ENCODE results near the gene SOX18. TPM values are rescaled to one million over a fixed set of nuclear protein-coding genes. Genes with fewer than 3 reads are reported as not detected.

Gene SOX18
- total and polyA plus RNA-seq, 7 experiments from 2014 or later, result 0.20 to 1.7 TPM; not detected in 5

DNA sequence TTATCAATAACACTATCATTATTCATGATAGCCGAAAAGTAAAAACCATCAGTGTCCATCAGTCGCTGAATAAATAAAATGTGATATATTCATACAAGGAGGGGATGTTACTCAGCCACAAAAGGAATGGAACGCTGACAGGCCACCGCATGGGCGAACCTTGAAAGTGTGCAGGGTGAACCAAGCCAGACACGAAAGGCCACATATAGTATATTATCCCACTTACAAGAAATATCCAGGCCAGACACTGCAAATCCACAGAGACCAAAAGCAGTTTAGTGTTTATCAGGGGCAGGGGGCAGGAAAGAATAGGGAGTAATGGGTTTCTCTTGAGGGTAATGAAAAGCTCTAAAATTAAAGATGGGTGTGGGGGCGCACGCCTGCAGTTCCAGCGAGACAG lies 5.7 kb downstream of the SOX18 start:
- ATAC-seq (no peak), DNase-seq (no peak)
- peaks cover 30 to 49% (median 35%) of the 10 kb centered on the region in 7 donors for H3K4me1 Mint-ChIP-seq
- H3K4me1 ChIP-seq (ENCODE audit: control insufficient read depth in 2 of 2, insufficient read depth in 2 of 2, low read length in 2 of 2), result peaks cover 11 to 26% of the 10 kb centered on the region in 2 donors
- no peak overlapping the region for H3K4me3 ChIP-seq (ENCODE audit: low read length)
- H3K9me3 Mint-ChIP-seq, result no peaks in the 10 kb centered on the region
- no peaks in the 10 kb centered on the region for H3K27me3 ChIP-seq (ENCODE audit: control insufficient read depth in 2 of 2, insufficient read depth in 2 of 2, low read length in 2 of 2)
- H3K4me3 Mint-ChIP-seq, result peak overlapping the region in 7 of 10 donors; percentile 18 to 89 (median 79)
- CTCF ChIA-PET, result interaction anchor here (0.6 to 1.1 kb wide), 3 partner anchors 58 to 86 kb away, joined by 3 read pairs; partner anchors contain the start of gene PRPF6
- H3K36me3 ChIP-seq (ENCODE audit: control insufficient read depth in 2 of 3, insufficient read depth in 3 of 3, low read length in 3 of 3), result peaks cover 0 to 3% (median 0%) of the 10 kb centered on the region in 3 experiments
- POLR2A ChIA-PET, result interaction anchor here (0.8 to 1.7 kb wide), 5 partner anchors 8 to 64 kb away, joined by 3 to 5 read pairs (median 3); partner anchors contain the start of genes SAMD10 and TCEA2
- H3K27ac ChIP-seq (ENCODE audit: low read depth, low read length), result no peak overlapping the region
- H3K9me3 ChIP-seq (ENCODE audit: control insufficient read depth in 2 of 3, low read length in 3 of 3), result no peaks in the 10 kb centered on the region
- peak overlapping the region in 8 of 9 donors; percentile 2 to 93 (median 84) for H3K27ac Mint-ChIP-seq
- intact Hi-C loops (cut with micrococcal nuclease), result no loop called here
- H3K27me3 Mint-ChIP-seq, result peaks cover 0 to 25% (median 9%) of the 10 kb centered on the region in 5 donors
- H3K36me3 Mint-ChIP-seq, result no peaks in the 10 kb centered on the region

DNA sequence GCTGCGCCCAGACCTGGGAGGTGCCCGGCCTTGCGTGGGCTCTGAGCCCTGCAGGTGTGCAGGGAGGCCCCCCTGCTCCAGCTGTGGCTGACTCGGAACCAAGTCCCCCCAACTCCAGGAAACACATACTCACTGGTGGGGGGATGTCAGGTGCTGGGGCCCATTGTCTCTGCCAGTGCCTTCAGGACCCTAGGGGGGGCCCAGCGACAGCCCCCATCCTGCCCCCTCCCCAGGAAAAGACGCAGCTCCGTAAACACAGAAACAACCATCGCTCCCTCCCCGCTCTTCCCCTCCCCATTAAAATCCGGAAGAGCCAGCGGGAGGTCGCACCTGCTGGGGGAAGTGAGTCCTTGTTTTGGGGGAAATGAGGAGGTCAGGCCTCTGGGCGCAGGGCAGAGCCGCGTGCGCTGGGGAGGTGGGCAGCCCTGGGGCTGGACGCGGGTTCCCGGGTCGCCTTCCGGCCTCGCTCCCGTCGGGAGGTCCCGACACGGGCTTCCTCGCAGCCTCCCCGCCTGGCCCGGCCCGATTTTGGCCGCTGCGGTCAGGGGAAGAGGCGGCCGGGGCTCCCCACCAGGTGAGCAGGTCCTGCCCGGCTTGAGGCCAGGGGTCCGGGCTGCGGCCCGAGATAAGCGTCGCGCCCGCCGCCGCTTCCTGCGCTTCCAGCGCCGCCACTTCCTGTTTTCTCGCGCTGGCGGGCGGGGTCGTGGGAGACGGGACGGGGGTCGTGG lies 7.2 kb downstream of the SOX18 start:
- peak overlapping the region; percentile 74 for H3K4me3 ChIP-seq (ENCODE audit: low read length)
- POLR2A ChIA-PET, result interaction anchor here (0.7 to 4.8 kb wide), 9 partner anchors 15 to 521 kb away, joined by 3 to 37 read pairs (median 4); partner anchors contain the start of genes OPRL1, PPDPF, PRPF6 and RGS19
- peaks cover 0 to 18% (median 9%) of the 10 kb centered on the region in 5 donors for H3K27me3 Mint-ChIP-seq
- H3K4me1 ChIP-seq (ENCODE audit: control insufficient read depth in 2 of 2, insufficient read depth in 2 of 2, low read length in 2 of 2), result peaks cover 17 to 32% of the 10 kb centered on the region in 2 donors
- intact Hi-C loops (cut with micrococcal nuclease), result no loop called here
- DNase-seq (no peak), ATAC-seq (no peak)
- CTCF ChIA-PET, result interaction anchor here (5.2 kb wide), 1 partner anchor 17 kb away, joined by 54 read pairs; no protein-coding TSS in a partner anchor
- H3K9me3 ChIP-seq (ENCODE audit: control insufficient read depth in 2 of 3, low read length in 3 of 3), result no peaks in the 10 kb centered on the region
- peaks cover 34 to 55% (median 40%) of the 10 kb centered on the region in 7 donors for H3K4me1 Mint-ChIP-seq
- no peaks in the 10 kb centered on the region for H3K27me3 ChIP-seq (ENCODE audit: control insufficient read depth in 2 of 2, insufficient read depth in 2 of 2, low read length in 2 of 2)
- H3K27ac ChIP-seq (ENCODE audit: low read depth, low read length), result peak overlapping the region; percentile 82
- H3K36me3 ChIP-seq (ENCODE audit: control insufficient read depth in 2 of 3, insufficient read depth in 3 of 3, low read length in 3 of 3), result peaks cover 0 to 3% (median 0%) of the 10 kb centered on the region in 3 experiments
- no peaks in the 10 kb centered on the region for H3K36me3 Mint-ChIP-seq
- peak overlapping the region; percentile 71 to 94 (median 89) for H3K27ac Mint-ChIP-seq
- H3K9me3 Mint-ChIP-seq, result no peaks in the 10 kb centered on the region
- peak overlapping the region; percentile 77 to 89 (median 86) for H3K4me3 Mint-ChIP-seq

DNA sequence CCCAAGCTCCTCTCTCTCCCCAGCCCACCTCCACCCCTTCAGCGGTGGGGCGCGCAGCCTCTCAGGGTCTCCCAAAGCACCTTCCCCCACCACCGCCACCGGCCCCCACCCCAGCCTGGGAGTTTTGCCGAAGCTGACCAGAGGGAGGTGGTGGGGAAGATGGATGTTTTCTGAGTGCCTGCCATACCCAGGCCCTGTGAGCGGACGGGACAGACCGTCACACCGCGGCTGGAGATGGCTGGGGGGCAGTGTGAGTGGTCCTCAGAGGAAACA lies 7.7 kb downstream of the SOX18 start:
- Mint-ChIP-seq H3K9me3 (no peaks in the 10 kb centered on the region), H3K27ac (peak overlapping the region in 8 of 9 donors; percentile 18 to 92 (median 78)), H3K27me3 (peaks cover 0 to 13% (median 7%) of the 10 kb centered on the region in 5 donors), H3K36me3 (no peaks in the 10 kb centered on the region), H3K4me1 (peaks cover 31 to 55% (median 42%) of the 10 kb centered on the region in 7 donors), H3K4me3 (peak overlapping the region; percentile 77 to 89 (median 86))
- Histone ChIP-seq H3K36me3 (ENCODE audit: control insufficient read depth in 2 of 3, insufficient read depth in 3 of 3, low read length in 3 of 3) (peaks cover 0 to 3% (median 0%) of the 10 kb centered on the region in 3 experiments), H3K27ac (ENCODE audit: low read depth, low read length) (peak overlapping the region; percentile 82), H3K4me3 (ENCODE audit: low read length) (peak overlapping the region; percentile 74), H3K27me3 (ENCODE audit: control insufficient read depth in 2 of 2, insufficient read depth in 2 of 2, low read length in 2 of 2) (no peaks in the 10 kb centered on the region), H3K9me3 (ENCODE audit: control insufficient read depth in 2 of 3, low read length in 3 of 3) (no peaks in the 10 kb centered on the region), H3K4me1 (ENCODE audit: control insufficient read depth in 2 of 2, insufficient read depth in 2 of 2, low read length in 2 of 2) (peaks cover 22 to 37% of the 10 kb centered on the region in 2 donors)
- intact Hi-C loops (cut with micrococcal nuclease), result no loop called here
- POLR2A ChIA-PET, result interaction anchor here (0.7 to 4.8 kb wide), 9 partner anchors 16 to 521 kb away, joined by 3 to 37 read pairs (median 4); partner anchors contain the start of genes OPRL1, PPDPF, PRPF6 and RGS19
- CTCF ChIA-PET, result interaction anchor here (4.0 to 5.2 kb wide), 2 partner anchors 17 to 62 kb away, joined by 27 to 54 read pairs; partner anchors contain the start of genes PRPF6 and SAMD10
- no peak for ATAC-seq
- DNase-seq, result no peak

DNA sequence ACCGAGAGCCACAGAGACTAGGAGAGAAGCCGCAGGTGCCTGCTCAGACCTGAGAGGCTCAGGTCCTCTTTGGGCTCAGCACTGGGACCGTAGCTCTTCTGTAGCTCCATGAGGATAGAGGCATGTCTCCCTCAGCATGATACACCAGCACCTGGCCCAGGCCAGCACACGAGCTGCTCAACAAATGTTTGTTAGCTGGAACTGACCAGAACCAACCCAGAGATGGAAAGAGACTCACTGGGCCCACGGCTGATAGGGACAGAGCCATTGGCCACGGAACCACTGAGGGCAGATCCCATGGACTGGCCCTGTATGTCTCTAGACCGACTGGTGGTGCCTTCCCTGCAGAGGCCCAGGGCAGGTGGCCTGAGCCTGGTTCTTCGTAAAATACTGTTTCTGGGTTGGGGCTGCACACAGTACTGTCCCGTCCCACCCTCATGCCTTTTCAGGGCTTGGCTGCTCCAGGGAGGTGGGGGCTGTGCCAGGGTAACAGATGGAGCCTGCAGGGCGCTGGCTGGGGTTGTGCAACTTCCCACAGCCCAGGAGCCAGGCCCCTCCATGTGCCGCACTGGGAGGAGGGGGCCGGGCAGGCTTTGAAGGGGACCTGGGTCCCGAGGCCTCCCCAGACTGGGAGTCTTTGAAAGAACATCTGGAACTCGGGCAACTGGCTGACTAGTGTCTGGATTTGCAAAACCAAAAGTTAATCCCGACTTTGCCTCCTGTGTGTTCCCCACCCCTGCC lies 8.2 kb downstream of the SOX18 start:
- H3K9me3 Mint-ChIP-seq, result no peaks in the 10 kb centered on the region
- Histone ChIP-seq H3K4me3 (ENCODE audit: low read length) (no peak overlapping the region), H3K27ac (ENCODE audit: low read depth, low read length) (peak overlapping the region; percentile 82), H3K4me1 (ENCODE audit: control insufficient read depth in 2 of 2, insufficient read depth in 2 of 2, low read length in 2 of 2) (peaks cover 27 to 40% of the 10 kb centered on the region in 2 donors), H3K27me3 (ENCODE audit: control insufficient read depth in 2 of 2, insufficient read depth in 2 of 2, low read length in 2 of 2) (no peaks in the 10 kb centered on the region), H3K36me3 (ENCODE audit: control insufficient read depth in 2 of 3, insufficient read depth in 3 of 3, low read length in 3 of 3) (peaks cover 0 to 3% (median 0%) of the 10 kb centered on the region in 3 experiments), H3K9me3 (ENCODE audit: control insufficient read depth in 2 of 3, low read length in 3 of 3) (no peaks in the 10 kb centered on the region)
- H3K27ac Mint-ChIP-seq, result peak overlapping the region; percentile 34 to 92 (median 82)
- peak overlapping the region; percentile 77 to 89 (median 86) for H3K4me3 Mint-ChIP-seq
- ChIA-PET POLR2A (interaction anchor here (0.8 to 4.8 kb wide), 10 partner anchors 16 to 90 kb away, joined by 3 to 37 read pairs (median 9); partner anchors contain the start of genes OPRL1, PRPF6, RGS19 and SAMD10), CTCF (interaction anchor here (0.9 to 5.2 kb wide), 5 partner anchors 18 to 81 kb away, joined by 3 to 54 read pairs (median 27); partner anchors contain the start of genes PRPF6, RGS19 and SAMD10)
- ATAC-seq (no peak), DNase-seq (no peak)
- peaks cover 0 to 8% (median 4%) of the 10 kb centered on the region in 5 donors for H3K27me3 Mint-ChIP-seq
- intact Hi-C loops (cut with micrococcal nuclease), result no loop called here
- no peaks in the 10 kb centered on the region for H3K36me3 Mint-ChIP-seq
- H3K4me1 Mint-ChIP-seq, result peaks cover 28 to 52% (median 40%) of the 10 kb centered on the region in 7 donors

DNA sequence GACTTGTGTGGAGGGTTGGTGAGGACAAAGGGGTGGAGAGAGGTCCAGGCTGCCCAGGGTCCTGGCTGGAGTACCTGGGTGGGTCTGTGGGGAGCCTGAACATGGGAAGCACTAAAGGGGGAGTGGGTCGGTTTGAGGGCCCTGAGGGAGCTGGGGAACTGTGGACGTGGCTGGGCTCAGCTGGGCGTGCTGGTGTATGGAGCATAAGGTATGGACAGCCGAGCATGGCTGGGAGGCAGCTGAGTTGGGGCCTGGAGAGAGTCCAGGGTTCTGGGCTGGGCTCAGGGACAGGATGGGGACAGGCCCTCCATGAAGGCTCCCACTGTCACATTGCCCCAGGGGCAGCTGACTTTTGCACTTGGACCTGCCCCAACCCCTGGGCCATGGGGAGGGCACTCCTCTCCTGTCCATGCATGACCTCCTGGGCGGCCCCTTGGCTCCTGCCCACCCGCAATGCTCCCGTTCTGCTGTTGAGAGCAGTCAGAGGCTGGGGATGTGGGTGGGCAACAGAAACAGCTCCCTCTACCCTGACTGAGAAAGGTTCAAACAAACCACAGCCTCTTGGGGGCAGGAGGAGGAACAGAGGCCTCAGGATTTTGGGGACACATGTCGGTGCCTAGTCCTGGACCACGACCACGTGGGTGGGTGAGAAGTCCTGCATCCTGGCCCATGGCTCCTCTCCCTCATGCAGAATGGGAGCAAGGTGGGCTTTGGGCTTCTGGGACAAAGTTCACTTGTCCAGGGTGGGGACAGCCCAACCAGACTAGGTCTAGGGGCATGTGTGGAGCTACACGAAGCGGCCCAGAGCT lies 9.0 kb downstream of the SOX18 start:
- H3K9me3 Mint-ChIP-seq, result no peaks in the 10 kb centered on the region
- Histone ChIP-seq H3K27me3 (ENCODE audit: control insufficient read depth in 2 of 2, insufficient read depth in 2 of 2, low read length in 2 of 2) (no peaks in the 10 kb centered on the region), H3K4me1 (ENCODE audit: control insufficient read depth in 2 of 2, insufficient read depth in 2 of 2, low read length in 2 of 2) (peaks cover 34 to 40% of the 10 kb centered on the region in 2 donors), H3K27ac (ENCODE audit: low read depth, low read length) (no peak overlapping the region), H3K4me3 (ENCODE audit: low read length) (no peak overlapping the region), H3K9me3 (ENCODE audit: control insufficient read depth in 2 of 3, low read length in 3 of 3) (no peaks in the 10 kb centered on the region), H3K36me3 (ENCODE audit: control insufficient read depth in 2 of 3, insufficient read depth in 3 of 3, low read length in 3 of 3) (peaks cover 0 to 3% (median 0%) of the 10 kb centered on the region in 3 experiments)
- no peak for DNase-seq
- peak overlapping the region in 8 of 9 donors; percentile 25 to 92 (median 79) for H3K27ac Mint-ChIP-seq
- H3K4me1 Mint-ChIP-seq, result peaks cover 20 to 47% (median 34%) of the 10 kb centered on the region in 7 donors
- H3K4me3 Mint-ChIP-seq, result peak overlapping the region; percentile 59 to 89 (median 79)
- CTCF ChIA-PET, result interaction anchor here (0.9 to 5.2 kb wide), 9 partner anchors 14 to 544 kb away, joined by 3 to 54 read pairs (median 8); partner anchors contain the start of genes PRPF6, RGS19 and SAMD10
- H3K27me3 Mint-ChIP-seq, result peaks cover 0 to 3% (median 0%) of the 10 kb centered on the region in 5 donors
- intact Hi-C loops (cut with micrococcal nuclease), result no loop called here
- H3K36me3 Mint-ChIP-seq, result peaks cover 0 to under 1% (median 0%) of the 10 kb centered on the region in 5 donors
- POLR2A ChIA-PET, result interaction anchor here (1.1 to 4.8 kb wide), 8 partner anchors 17 to 90 kb away, joined by 3 to 37 read pairs (median 16); partner anchors contain the start of genes OPRL1, PRPF6, RGS19 and SAMD10
- no peak for ATAC-seq

Data from naive thymus-derived CD4-positive, alpha-beta T cell (primary cell).